NCI-H1436 treated with DMSO at 0.1 percent for 48 hours (cell line): ENCODE results near the gene CCDC185.

ENCODE experiments used
- DNase-seq: peaks from one replicate; lab custom pipeline; 2025; lab: John Stamatoyannopoulos, UW

CCDC185 gene

DNA sequence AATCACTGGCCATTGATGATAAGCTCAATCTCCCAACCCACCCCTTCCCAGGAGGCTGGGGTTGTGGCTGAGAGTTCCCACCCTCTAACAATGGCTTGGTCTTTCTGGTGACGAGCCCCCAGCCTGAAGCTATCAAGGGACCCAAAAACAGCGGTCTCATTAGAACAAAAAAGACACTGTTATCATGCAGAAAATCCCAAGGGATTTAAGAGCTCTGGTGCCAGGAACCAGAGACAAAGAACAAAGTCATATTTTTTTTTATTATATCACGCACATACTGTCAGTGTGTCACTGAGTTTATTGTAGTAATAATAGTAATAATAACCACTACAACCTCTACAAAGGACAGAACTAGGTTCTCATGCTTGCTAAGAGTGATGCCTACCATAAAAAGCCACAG lies 43.9 kb downstream of the CCDC185 start:
- no peak for DNase-seq

DNA sequence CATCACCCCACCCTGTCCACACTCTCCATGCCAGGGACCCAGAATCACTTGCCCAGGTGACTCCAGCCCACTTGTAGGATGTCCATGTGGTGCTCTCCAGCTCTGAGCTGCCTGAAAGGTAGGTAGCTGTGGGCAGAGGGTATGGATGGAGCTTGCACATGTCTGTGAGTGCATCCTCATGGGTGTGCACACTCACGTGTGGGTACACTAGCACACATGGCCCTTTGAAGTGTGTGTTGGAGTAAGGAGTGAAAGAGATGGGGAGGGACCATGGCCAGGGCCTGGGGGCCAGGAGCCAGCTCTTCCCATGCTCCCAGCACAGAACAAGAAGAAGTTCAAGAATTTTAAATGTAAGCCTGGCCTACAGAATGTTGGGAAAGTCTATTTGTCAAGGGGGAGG lies 50.2 kb downstream of the CCDC185 start:
- DNase-seq: no peak

GRCh38 chr1:223444411-223444810 lies 51.2 kb downstream of the CCDC185 start:
- DNase-seq: no peak
